NCI-H82 treated with DMSO at 0.1 percent for 48 hours (cell line): ENCODE data around the gene PP2D1.
"Not testable (repeated sequence)": the region's sequence is repeated elsewhere in the genome, so short reads cannot be mapped to it uniquely, and the experiment has no call there.

ENCODE experiments used
- DNase-seq: peaks from one replicate; lab custom pipeline; 2025; ENCODE audit not compliant: unreplicated experiment; lab: John Stamatoyannopoulos, UW

The PP2D1 gene

GRCh38 chr3:20039765-20040547 is 27.9 kb upstream of the PP2D1 start, which contains the start of gene KAT2B:
TSS of gene KAT2B (plus strand) at chr3:20040446. CDS start at chr3:20040478, 32 bp downstream.
- DNase-seq: peak; percentile 60

- no peak for DNase-seq
These were observed 27.4 kb upstream of the PP2D1 start for GRCh38 chr3:20039466-20039764.

DNA sequence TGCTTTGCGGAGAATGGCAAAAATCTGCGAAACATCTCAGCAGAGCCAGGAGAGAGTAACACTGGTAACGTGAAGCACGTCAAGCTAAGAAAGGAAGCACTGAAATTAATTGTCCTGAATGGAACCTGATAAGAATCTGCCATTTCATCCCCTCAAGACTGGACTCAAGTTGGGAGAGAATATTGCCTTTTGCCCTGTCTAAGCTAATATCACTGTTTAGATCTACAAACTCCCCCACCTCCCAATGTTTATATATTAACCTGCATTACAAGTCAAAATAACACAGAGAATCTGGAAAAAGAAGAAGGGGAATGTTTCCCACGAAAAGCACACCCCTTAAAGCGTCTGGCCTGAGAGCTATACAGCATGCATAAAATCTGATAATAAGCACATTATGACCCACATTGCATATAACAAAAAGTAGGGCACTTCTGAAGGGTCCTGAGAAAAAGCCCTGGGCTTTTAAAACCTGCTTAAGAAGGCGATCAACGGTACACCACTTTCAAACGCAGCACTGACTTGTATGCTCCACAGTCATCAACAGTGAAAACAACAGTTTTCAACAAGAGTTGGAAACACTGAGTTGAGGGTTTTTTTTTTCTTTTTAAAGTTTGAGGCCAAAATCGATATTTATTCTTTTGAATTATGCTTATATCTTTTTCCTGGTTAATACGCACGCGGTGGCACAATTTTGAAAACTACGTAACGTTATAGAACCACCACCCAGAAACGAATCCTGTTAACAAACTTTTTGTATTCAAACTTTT is 26.8 kb upstream of the PP2D1 start:
- DNase-seq: no peak

DNA sequence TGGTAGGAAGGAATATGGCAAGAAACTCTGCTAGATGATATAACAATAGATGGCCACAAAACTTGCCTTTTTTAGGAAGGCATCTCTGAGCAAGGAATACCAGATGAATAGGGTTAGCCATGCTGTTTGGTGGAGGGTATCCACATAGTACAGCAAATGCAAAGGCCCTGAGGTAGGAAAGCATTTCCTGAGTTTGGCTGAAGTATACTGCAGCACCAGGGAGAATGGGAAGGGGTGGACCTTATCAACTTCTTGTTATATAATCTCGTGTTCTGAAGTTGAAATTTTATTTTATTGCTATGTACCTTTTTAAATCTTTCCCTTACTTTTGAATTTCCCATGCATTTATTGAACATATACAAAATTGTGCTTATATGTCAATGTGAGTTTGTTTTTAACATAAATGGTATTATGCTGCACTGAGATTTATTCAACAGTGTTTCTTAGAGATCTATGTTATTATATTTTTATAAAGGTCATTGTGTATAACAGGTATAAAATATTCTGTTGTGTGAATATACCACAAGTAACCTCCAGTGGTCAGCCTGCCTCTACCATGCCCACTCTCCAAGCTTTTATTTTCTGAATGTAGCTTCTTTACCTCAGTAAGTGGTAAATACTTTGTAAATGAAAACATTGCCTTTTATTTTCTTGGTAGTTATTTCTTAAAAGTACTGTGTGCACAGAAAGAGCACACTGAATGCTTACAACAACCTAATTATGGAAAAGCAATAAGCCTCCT is 25.4 kb upstream of the PP2D1 start:
- no peak for DNase-seq

GRCh38 chr3:20035019-20035418 is 23.0 kb upstream of the PP2D1 start:
- no peak for DNase-seq

DNA sequence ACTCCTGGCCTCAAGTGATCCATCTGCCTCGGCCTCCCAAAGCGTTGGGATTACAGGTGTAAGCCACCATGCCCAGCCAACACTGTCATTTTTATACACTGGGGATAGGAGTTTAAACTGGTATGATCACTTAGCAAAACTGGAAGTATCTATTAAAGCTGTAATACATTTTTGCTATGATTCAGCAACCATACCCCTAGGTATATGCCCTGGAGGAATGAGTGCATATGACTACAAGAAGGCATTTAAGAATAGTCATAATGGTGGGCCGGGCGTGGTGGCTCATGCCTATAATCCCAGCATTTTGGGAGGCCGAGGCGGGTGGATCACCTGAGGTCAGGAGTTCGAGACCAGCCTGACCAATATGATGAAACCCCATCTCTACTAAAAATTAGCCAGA is 19.9 kb upstream of the PP2D1 start:
- DNase-seq: not testable (repeated sequence)

- no peak for DNase-seq
These were observed 16.9 kb upstream of the PP2D1 start for GRCh38 chr3:20028905-20029331.

DNA sequence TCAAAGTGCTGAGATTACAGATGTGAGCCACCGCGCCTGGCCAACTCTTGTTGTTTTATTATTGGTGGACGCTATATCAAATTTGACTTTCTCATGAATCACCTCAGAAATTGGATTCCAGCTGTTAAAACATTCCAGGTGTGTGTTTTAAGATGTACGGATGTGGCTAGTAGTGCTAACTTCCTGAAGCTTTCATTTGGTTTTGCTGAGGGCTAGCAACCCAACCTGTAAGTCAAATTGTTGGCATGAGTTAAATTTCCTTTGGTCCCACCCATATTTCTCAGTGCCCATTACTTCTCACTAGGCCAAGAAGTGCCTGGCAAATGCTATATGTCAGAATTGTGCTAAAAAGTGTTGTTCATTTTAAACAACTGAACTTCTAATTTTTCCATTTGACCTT is 15.1 kb upstream of the PP2D1 start:
- DNase-seq: no peak

DNA sequence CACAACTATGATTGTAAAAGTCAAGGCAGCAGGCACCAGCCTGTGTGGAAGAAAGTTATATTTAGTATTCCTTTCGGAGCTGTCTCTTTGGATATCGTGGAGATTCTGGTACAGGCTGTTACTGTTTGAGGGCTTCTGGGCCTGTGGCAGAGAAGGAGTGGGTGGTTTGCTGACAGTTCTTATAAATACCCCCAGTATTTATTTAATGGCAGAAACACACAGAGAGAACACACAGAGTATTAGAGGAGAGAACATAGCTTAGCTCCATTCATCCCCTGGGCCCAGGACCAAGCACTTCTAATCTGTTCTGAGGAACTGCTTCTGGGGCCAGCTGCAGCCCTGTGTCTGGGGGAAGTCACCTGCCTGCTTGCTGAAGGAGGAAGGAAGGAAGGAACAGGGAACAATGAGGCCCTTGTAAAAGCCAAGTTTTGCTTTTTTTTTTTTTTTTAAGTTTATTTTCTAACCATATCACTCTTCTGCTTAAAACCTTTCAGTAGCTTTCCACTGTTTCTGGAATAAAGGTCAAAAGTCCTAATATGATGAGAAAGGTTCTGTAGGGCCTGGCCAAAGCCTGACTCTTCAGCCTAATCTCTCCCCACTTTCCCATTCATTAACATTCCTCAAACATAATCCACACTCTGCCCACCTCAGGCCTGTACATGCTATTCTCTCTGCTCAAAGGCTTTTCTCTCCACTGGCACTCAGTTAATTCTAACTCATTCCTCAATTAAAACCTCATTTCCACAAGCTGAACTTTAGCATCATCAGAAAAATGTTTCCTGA is 11.8 kb upstream of the PP2D1 start:
- DNase-seq: peak; percentile 18

DNA sequence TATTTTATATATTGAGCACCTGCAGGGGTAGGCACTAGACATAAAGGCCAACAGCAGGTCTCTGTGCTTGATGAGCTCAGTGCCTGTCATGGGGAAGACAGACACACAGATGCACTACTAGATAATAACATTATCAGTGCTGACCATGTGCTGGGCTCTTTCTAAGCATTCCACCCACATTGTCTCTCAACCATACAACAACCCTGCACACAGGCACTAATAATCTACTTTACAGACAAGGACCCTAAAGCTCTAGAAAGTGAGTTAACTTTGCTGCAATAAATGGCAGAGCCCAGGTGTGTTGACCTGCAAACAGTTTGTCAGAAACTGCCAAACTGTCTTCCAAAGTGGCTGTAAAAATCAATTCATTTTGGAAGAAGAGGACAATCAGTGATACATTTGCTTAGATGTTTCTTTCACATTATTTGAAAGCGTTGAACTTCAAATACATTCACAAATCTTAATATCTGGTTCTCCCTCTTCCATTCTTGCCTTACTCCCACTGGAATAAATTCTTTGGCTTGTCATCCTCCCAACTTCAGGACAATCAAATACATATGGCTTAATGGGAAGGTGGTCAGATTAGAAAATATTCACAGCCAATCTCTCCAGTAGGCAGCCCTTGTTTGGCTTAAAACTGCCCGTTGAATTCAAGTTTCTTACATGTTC is 11.0 kb upstream of the PP2D1 start:
- peak; percentile 60 for DNase-seq

DNA sequence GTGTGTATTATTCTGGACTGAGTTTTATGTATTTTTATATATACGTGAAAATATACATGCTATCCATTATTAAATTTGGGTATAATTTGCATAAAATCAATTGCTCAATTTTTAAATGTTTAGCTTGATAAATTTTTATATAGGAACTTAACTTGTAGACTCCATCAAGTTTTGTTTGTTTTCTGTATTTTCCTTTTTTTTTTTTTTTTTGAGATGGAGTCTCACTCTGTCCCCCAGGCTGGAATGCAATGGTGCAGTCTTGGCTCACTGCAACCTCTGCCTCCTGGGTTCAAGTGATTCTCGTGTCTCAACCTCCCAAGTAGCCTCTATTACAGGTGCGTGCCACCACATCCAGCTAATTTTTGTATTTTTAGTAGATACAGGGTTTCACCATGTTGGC is 4.0 kb upstream of the PP2D1 start:
- not testable (repeated sequence) for DNase-seq

GRCh38 chr3:20015525-20015924 is 3.5 kb upstream of the PP2D1 start:
- DNase-seq: no peak

DNA sequence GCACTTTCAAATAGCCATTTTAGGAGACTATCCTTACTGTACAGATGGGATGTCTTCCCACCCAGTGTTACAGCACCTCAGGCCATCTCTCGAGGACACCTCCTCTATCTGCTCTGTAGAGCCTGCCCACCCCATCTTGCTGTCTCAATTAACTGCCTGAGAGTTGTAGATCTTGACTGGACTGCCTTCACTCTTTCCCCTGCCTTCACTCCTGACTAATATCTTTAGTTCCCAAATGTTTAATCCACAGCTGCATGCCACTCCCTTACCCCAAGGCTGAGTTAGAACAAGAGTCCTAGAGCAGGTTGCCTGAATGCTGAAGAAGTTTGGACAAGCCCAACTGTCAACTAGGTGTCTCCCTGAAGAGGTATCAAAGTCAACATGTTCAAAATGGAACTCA is 1.3 kb upstream of the PP2D1 start:
- DNase-seq: no peak

GRCh38 chr3:20008646-20009045 is 3.4 kb downstream of the PP2D1 start:
- no peak for DNase-seq

- DNase-seq: no peak
These were observed 4.1 kb downstream of the PP2D1 start for GRCh38 chr3:20007960-20008359.

DNA sequence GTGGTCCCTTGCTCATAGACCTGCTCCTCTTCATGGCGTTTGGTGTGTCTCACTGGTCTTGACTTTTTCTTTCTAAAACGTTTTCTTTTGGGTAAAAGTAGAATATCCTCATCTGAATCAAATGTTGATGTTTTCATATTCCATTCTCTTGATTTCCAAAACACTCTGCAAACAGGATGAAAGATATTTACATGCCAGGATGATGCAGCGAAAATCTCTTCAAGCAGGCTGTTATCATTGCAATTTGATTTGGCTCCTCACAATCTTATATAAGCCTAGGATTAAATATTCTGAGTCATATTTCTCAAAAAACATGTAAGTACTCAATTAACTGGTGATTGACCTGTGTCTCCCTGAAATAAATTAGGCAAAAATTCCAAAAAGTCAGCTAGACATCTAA is 10.1 kb downstream of the PP2D1 start:
- DNase-seq: no peak

DNA sequence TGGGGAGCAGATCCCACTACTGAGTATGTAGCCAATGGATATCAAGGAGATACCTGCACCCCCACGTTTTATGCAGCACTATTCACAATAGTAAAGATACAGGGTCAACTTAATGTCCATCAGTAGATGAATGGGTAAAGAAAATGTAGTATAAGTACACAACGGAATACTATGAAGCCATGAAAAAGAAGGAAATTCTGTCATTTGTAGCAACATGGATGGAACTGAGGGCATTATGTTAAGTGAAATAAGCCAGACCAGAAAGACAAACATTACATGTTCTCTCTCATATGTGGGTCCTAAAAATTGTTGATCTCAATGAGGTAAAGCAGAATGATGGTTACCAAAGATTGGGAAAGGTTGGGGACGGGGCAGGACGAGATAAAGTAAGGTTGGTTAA is 14.6 kb downstream of the PP2D1 start:
- DNase-seq: no peak

DNA sequence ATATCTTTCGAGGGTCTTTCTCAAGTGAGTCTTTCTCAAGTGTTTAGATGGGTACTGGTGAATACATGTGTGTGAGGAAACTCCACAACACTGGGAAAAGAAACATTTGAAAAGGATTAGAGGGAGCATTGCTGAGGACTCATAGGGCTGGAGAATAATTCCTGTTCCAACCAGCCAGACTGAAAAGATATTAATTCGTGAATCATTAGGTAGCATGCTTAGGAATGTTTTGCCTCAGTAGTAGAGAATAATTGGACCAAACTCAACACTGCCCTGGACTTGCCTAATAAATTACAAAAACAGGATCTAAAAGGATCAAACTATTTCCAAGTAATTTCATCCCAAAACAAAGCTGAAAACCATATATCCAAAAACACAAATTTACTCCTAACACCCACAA is 17.3 kb downstream of the PP2D1 start:
- no peak for DNase-seq

DNA sequence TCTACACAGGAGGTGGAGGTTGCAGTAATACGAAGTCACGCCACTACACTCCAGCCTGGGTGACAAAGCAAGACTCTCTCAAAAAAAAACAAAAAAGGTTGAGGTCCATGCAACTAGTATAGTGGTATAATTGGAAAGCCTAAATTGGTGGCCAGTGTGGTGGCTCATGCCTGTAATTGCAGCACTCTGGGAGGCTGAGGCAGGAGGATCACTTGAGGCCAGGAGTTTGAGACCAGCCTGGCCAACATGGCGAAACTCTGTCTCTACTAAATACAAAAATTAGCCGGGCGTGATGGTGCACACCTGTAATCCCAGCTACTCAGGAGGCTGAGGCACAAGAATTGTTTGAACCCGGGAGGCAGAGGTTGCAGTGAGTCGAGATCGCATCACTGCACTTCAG is 23.2 kb downstream of the PP2D1 start:
- not testable (repeated sequence) for DNase-seq

GRCh38 chr3:19972054-19972453 is 40.0 kb downstream of the PP2D1 start:
- DNase-seq: no peak

DNA sequence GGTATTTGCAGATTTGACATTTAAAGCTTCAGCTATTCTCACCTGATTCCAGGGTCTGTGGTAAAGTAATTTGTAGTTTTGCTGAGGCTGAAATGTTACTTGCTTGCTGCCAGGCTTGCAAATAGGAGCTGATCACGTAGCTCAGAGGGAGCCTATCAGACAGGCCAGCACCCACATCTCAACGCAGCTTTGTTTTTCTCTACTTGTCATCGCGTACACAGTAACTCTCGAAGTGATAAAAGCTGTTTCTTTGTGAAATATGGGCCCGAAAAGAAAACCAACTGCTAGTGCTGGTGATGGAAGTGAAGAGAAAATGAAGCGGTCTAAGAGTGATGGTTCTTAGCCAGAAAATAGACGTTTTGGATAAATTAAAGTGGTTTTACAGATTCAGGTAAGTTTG is 41.7 kb downstream of the PP2D1 start:
- DNase-seq: no peak
